HepG2 (cell line): Measurements from ENCODE around the gene SF3A2. TPM values are rescaled to one million over a fixed set of nuclear protein-coding genes. Genes with fewer than 3 reads are reported as not detected.

ENCODE experiments used
- ATAC-seq: fragments of 200-7000 bp; cut with Tn5 transposase; 3 replicates; pipeline ENCODE4 v1.9.1; 2020; ENCODE audit warnings: mild to moderate bottlenecking, moderate library complexity
- BruUV-seq: library from RNA; stranded (reverse); fragments of 400-500 nt; replicated peaks from 2 replicates; lab custom pipeline; 2021; lab: Mats Ljungman, UMichigan
- CTCF ChIA-PET: fragments of 300-600 bp; formaldehyde crosslinking; extraction: SDS; loops from one replicate; lab custom pipeline; 2021; ENCODE audit warnings: low total read pairs, inconsistent platforms, low intra/inter-chr PET ratio; lab: Yijun Ruan, JAX
- POLR2A ChIA-PET: fragments of 350-600 bp; sonication (Branson Sonifier 250); formaldehyde crosslinking; loops from one replicate; lab custom pipeline; 2020; ENCODE audit warnings: antibody characterized with exemption, inconsistent platforms; lab: Yijun Ruan, JAX
- DNase-seq: peaks from one replicate; pipeline ENCODE4 v3.0.0-alpha.2; 2015; ENCODE audit warnings: low spot score
- FAIRE-seq: peaks from 3 replicates; lab custom pipeline; 2011; peaks lifted over from hg19 to GRCh38; lab: Jason Lieb, UNC
- H2AFZ ChIP-seq: one replicate; pipeline ENCODE4 v1.6.1; 2011; ENCODE audit warnings: low read length, inconsistent platforms
- H3K27ac ChIP-seq: fragments of 300-600 bp; 3 replicates; pipeline ENCODE4 v1.8.0; 2011; ENCODE audit warnings: mixed run types, mild to moderate bottlenecking, mixed read lengths, low read length, inconsistent platforms; ENCODE audit not compliant: insufficient read depth; ENCODE audit errors: extremely low read length
- H3K27me3 ChIP-seq, 2 experiments: fragments of 200-600 bp in 1 of 2; 2 replicates in 1 of 2; 3 replicates in 1 of 2; pipeline versions ENCODE4 v1.6.0 to v1.8.0; 2011; ENCODE audit warnings: low read length in 2 of 2, mild to moderate bottlenecking in 2 of 2, moderate library complexity in 2 of 2, inconsistent platforms in 1 of 2; ENCODE audit not compliant: insufficient read depth in 2 of 2, control insufficient read depth in 1 of 2
- H3K36me3 ChIP-seq, 2 experiments: fragments of 200-600 bp in 1 of 2; replicated peaks in 1 of 2; 2 replicates in 1 of 2; 3 replicates in 1 of 2; pipeline versions ENCODE4 v1.5.1 to v1.8.0; 2011; ENCODE audit warnings: low read length in 2 of 2, inconsistent platforms in 1 of 2; ENCODE audit not compliant: insufficient read depth in 2 of 2, control insufficient read depth in 1 of 2
- H3K4me1 ChIP-seq: 2 replicates; pipeline ENCODE4 v1.5.1; 2012; ENCODE audit warnings: low read length, inconsistent platforms; ENCODE audit not compliant: insufficient read depth
- H3K4me2 ChIP-seq: 2 replicates; pipeline ENCODE4 v1.6.0; 2011; ENCODE audit warnings: low read depth, low read length, inconsistent platforms
- H3K4me3 ChIP-seq, 3 experiments: fragments of 200-600 bp in 1 of 3; sonication (generic), shearing (Covaris generic) in 1 of 3; replicated peaks in 1 of 3; 2 replicates each; pipeline ENCODE4 v1.5.1; 2011 to 2016; ENCODE audit warnings: low read length in 3 of 3, inconsistent platforms in 2 of 3, low read depth in 2 of 3, mild to moderate bottlenecking in 2 of 3, control low read depth in 1 of 3, mixed read lengths in 1 of 3; ENCODE audit not compliant: insufficient read depth in 1 of 3
- H3K79me2 ChIP-seq: one replicate; pipeline ENCODE4 v1.6.1; 2011; ENCODE audit warnings: low read length, inconsistent platforms; ENCODE audit not compliant: insufficient read depth
- H3K9ac ChIP-seq: 2 replicates; pipeline ENCODE4 v1.6.0; 2011; ENCODE audit warnings: mild to moderate bottlenecking, low read depth, low read length, inconsistent platforms; ENCODE audit not compliant: insufficient read depth
- H3K9me3 ChIP-seq: 2 replicates; pipeline ENCODE4 v1.5.1; 2012; ENCODE audit warnings: mild to moderate bottlenecking, low read length
- H4K20me1 ChIP-seq: 2 replicates; pipeline ENCODE4 v1.6.0; 2011; ENCODE audit warnings: inconsistent platforms, mild to moderate bottlenecking, low read length, moderate library complexity; ENCODE audit not compliant: insufficient read depth
- HINFP ChIP-seq: sonication (generic); formaldehyde crosslinking; IDR thresholded peaks from 2 replicates; pipeline ENCODE4 v1.4.0; 2020; ENCODE audit warnings: low read depth, mild to moderate bottlenecking, missing genetic modification reagents
- PLRG1 ChIP-seq: fragments of 450-650 bp; conservative IDR thresholded peaks from 2 replicates; pipeline ENCODE4 v1.6.1; 2016
- RELA ChIP-seq: sonication (generic); formaldehyde crosslinking; IDR thresholded peaks from 2 replicates; pipeline ENCODE4 v1.4.0; 2020; ENCODE audit warnings: missing genetic modification reagents
- REST ChIP-seq, 2 experiments: IDR thresholded peaks; 2 replicates each; pipeline ENCODE4 v1.6.1; 2011 to 2012; ENCODE audit warnings: low read length in 2 of 2, borderline replicate concordance in 1 of 2, low read depth in 1 of 2, mild to moderate bottlenecking in 1 of 2, moderate library complexity in 1 of 2
- ZBTB3 ChIP-seq: sonication (generic); formaldehyde crosslinking; IDR thresholded peaks from 2 replicates; pipeline ENCODE4 v1.4.0; 2020; ENCODE audit warnings: low read depth, mild to moderate bottlenecking, moderate library complexity, missing genetic modification reagents, borderline replicate concordance
- ZFY ChIP-seq: sonication (generic); formaldehyde crosslinking; IDR thresholded peaks from 2 replicates; pipeline ENCODE4 v1.4.0; 2020; ENCODE audit warnings: missing genetic modification reagents
- ZNF225 ChIP-seq: sonication (generic); formaldehyde crosslinking; IDR thresholded peaks from 2 replicates; pipeline ENCODE4 v1.4.0; 2020; ENCODE audit warnings: mild to moderate bottlenecking, missing genetic modification reagents
- ZSCAN25 ChIP-seq: sonication (generic); formaldehyde crosslinking; IDR thresholded peaks from 2 replicates; pipeline ENCODE4 v1.8.0; 2022; ENCODE audit warnings: mild to moderate bottlenecking, missing genetic modification reagents
- WGBS: methylation state at CpG from one replicate; pipeline ENCODE4 v1.1.6; 2017; ENCODE audit warnings: low lambda C conversion rate; 5-methylcytosine and 5-hydroxymethylcytosine counted together
- in situ Hi-C: cut with HindIII; loops from 2 replicates; pipeline ENCODE4 v1.10.0; 2017; ENCODE audit warnings: low pct_unique_long_range_greater_than_20kb; ENCODE audit not compliant: extremely low pct_ligation_motif_present
- intact Hi-C: fragments of 100-400 bp; cut with micrococcal nuclease; formaldehyde crosslinking; loops from one replicate; pipeline ENCODE4 v1.10.0; 2022; ENCODE audit not compliant: unreplicated experiment
- polyA plus RNA-seq, 8 experiments: library from polyadenylated mRNA; depleted of rRNA in 3 of 8; stranded (reverse) in 7 of 8; unstranded in 1 of 8; fragments of >200 nt; fragmentation: Illumina TruSeq in 4 of 8; extraction: Trizol in 4 of 8; gene quantifications; 2 replicates each; pipeline versions ENCODE4 v1.2.1 to v1.2.3, GENCODE V29; 2011 to 2016; ENCODE audit warnings: low read depth in 4 of 8, missing spikeins in 1 of 8, mixed read lengths in 1 of 8; ENCODE audit not compliant: insufficient read depth in 1 of 8
- total RNA-seq, 5 experiments: library from RNA; depleted of rRNA; stranded (reverse); fragments of >200 nt; fragmentation: Illumina TruSeq; extraction: Trizol; gene quantifications; 2 replicates each; pipeline ENCODE4 v1.2.3, GENCODE V29; 2016; ENCODE audit warnings: low read depth in 1 of 5
- TF ChIP-seq, protein P1 (sequence below): sonication (generic); formaldehyde crosslinking; IDR thresholded peaks from 2 replicates; pipeline ENCODE4 v1.4.0; 2020; ENCODE audit warnings: missing genetic modification reagents, borderline replicate concordance
- TF ChIP-seq, protein P2 (sequence below): sonication (generic); formaldehyde crosslinking; conservative IDR thresholded peaks from 2 replicates; pipeline ENCODE4 v1.8.0; 2022; ENCODE audit warnings: low read depth, missing genetic modification reagents

Gene SF3A2
- total and polyA plus RNA-seq, 2 of the 13 experiments (the other 11 are each of a cell fraction or from before 2014, with no cell fraction given), result 8.6 to 8.8 TPM

DNA sequence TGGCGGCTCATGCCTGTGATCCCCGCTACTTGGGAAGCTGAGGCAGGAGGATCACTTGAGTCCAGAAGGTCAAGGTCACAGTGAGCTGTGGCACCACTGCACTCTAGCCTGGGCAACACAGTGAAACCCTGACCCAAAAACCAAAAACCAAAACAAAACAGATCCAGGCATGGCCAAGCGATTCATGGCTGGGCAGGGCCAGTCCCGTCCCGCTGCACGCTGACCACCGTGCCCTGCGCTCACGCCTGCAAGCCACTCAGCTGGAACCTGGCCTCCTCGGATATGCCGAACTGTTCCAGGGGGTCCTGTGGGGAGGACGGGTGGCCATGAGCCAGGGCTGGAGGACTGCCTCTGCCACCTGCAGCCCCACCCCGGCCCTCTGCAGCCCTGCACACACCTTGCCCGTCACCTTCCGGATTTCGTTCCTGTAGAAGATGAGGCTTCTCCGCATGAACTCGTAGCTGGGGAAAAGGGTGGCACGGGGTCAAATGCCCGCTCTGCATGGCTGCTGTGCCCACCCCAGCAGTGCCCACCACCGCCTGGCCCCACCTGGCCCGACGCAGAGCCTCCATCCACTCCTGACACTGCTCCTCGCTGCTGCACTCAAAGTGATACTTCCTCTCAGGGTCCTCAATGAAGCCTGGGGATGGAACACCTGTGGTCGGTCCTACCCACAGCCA is 2.9 kb upstream of the SF3A2 start:
- no peak for ATAC-seq
- in situ Hi-C loops, result loop anchor here (10.0 kb wide), 1 partner anchor 81 kb away; no protein-coding TSS in a partner anchor
- Histone ChIP-seq H3K27me3 (no peaks in the 10 kb centered on the region), H3K4me1 (peaks cover 48% of the 10 kb centered on the region), H4K20me1 (peaks cover 21% of the 10 kb centered on the region; the same call in 1 of the 2 replicates), H3K36me3 (peaks cover 19 to 25% of the 10 kb centered on the region in 2 experiments; a peak in 4 of 5 replicates), H2AFZ (no peak overlapping the region), H3K9me3 (no peaks in the 10 kb centered on the region), H3K4me3 (no peak overlapping the region), H3K79me2 (peaks cover 25% of the 10 kb centered on the region), H3K9ac (no peak overlapping the region), H3K4me2 (no peak overlapping the region), H3K27ac (no peak overlapping the region)
- FAIRE-seq, result no peak
- DNase-seq, result no peak
- no TSS peak for BruUV-seq
- WGBS, result over 99% methylated on average over 18 of the region's 25 CpGs
- intact Hi-C loops, result loop anchor here (10.0 kb wide), 2 partner anchors 79 to 81 kb away; partner anchors contain the start of gene AP3D1
- ChIA-PET CTCF (no interaction called here), POLR2A (interaction anchor here (1.0 to 1.1 kb wide), 3 partner anchors 21 to 82 kb away, joined by 3 to 4 read pairs (median 4); partner anchors contain the start of gene AP3D1)
- TF ChIP-seq ZSCAN25 (CRISPR knock-in tag) (no peak), REST (IDR thresholded peaks at IDR 0.05; ENCODE audit: borderline replicate concordance in 1 of 2, low read depth in 1 of 2, low read length in 2 of 2) (no peak), ZFY (CRISPR knock-in tag) (0 out of 2 replicates have a peak, but pooled peaks have one; percentile 13), HINFP (CRISPR knock-in tag) (no peak), ZNF225 (CRISPR knock-in tag) (no peak), PLRG1 (no peak), ZBTB3 (CRISPR knock-in tag) (no peak), RELA (CRISPR knock-in tag) (no peak)
- TF ChIP-seq, protein P1, sequence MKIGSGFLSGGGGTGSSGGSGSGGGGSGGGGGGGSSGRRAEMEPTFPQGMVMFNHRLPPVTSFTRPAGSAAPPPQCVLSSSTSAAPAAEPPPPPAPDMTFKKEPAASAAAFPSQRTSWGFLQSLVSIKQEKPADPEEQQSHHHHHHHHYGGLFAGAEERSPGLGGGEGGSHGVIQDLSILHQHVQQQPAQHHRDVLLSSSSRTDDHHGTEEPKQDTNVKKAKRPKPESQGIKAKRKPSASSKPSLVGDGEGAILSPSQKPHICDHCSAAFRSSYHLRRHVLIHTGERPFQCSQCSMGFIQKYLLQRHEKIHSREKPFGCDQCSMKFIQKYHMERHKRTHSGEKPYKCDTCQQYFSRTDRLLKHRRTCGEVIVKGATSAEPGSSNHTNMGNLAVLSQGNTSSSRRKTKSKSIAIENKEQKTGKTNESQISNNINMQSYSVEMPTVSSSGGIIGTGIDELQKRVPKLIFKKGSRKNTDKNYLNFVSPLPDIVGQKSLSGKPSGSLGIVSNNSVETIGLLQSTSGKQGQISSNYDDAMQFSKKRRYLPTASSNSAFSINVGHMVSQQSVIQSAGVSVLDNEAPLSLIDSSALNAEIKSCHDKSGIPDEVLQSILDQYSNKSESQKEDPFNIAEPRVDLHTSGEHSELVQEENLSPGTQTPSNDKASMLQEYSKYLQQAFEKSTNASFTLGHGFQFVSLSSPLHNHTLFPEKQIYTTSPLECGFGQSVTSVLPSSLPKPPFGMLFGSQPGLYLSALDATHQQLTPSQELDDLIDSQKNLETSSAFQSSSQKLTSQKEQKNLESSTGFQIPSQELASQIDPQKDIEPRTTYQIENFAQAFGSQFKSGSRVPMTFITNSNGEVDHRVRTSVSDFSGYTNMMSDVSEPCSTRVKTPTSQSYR (CRISPR knock-in tag), result no peak
- TF ChIP-seq, protein P2, sequence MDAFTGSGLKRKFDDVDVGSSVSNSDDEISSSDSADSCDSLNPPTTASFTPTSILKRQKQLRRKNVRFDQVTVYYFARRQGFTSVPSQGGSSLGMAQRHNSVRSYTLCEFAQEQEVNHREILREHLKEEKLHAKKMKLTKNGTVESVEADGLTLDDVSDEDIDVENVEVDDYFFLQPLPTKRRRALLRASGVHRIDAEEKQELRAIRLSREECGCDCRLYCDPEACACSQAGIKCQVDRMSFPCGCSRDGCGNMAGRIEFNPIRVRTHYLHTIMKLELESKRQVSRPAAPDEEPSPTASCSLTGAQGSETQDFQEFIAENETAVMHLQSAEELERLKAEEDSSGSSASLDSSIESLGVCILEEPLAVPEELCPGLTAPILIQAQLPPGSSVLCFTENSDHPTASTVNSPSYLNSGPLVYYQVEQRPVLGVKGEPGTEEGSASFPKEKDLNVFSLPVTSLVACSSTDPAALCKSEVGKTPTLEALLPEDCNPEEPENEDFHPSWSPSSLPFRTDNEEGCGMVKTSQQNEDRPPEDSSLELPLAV (CRISPR knock-in tag), result no peak
